ENCODE data around the gene RGS6.

GRCh38 chr14:72450473-72451044, 518.3 kb downstream of the RGS6 start:
- TF ChIP-seq CTCF (IDR thresholded peaks at IDR 0.05) (no peak), POLR2A (IDR thresholded peaks at IDR 0.05) (no peak)
